ENCODE data around the gene IDI1.
"Not testable (repeated sequence)": the region's sequence is repeated elsewhere in the genome, so short reads cannot be mapped to it uniquely, and the experiment has no call there.

IDI1 gene

GRCh38 chr10:1068380-1069361 is 19.8 kb upstream of the IDI1 start:
- no peak overlapping the region for H3K4me3 ChIP-seq (ENCODE audit: low read length)

GRCh38 chr10:1066734-1067133 is 17.8 kb upstream of the IDI1 start:
- not testable (repeated sequence) for H3K36me3 ChIP-seq (replicated peaks; ENCODE audit: low read depth, low read length); H4K20me1 ChIP-seq (ENCODE audit: insufficient read depth, low read length); H3K4me1 ChIP-seq (ENCODE audit: low read length); H3K9me3 ChIP-seq (ENCODE audit: insufficient read depth, low read length); H2AFZ ChIP-seq (ENCODE audit: low read depth, low read length); H3K4me2 ChIP-seq (ENCODE audit: low read length); H3K27me3 ChIP-seq (ENCODE audit: low read depth, low read length); H3K4me3 ChIP-seq (ENCODE audit: low read length); H3K79me2 ChIP-seq (ENCODE audit: low read length); H3K9ac ChIP-seq (ENCODE audit: low read length); H3K27ac ChIP-seq (ENCODE audit: low read length)

More at GRCh38 chr10:1068380-1069361, 19.8 kb upstream of the IDI1 start:
- H3K4me2 ChIP-seq (ENCODE audit: low read length) = no peak overlapping the region
- H3K36me3 ChIP-seq (replicated peaks; ENCODE audit: low read depth, low read length) = no peaks in the 10 kb centered on the region
- no peaks in the 10 kb centered on the region for H3K9me3 ChIP-seq (ENCODE audit: insufficient read depth, low read length)
- no peaks in the 10 kb centered on the region for H3K27me3 ChIP-seq (ENCODE audit: low read depth, low read length)
- no peaks in the 10 kb centered on the region; the same call in 1 of the 2 replicates for H3K79me2 ChIP-seq (ENCODE audit: low read length)
- no peaks in the 10 kb centered on the region for H3K4me1 ChIP-seq (ENCODE audit: low read length)
- H4K20me1 ChIP-seq (ENCODE audit: insufficient read depth, low read length) = no peaks in the 10 kb centered on the region
- H2AFZ ChIP-seq (ENCODE audit: low read depth, low read length) = no peak overlapping the region
- TF ChIP-seq CTCF (IDR thresholded peaks at IDR 0.05; ENCODE audit: low read depth, low read length) (no peak), EZH2phosphoT487 (IDR thresholded peaks at IDR 0.05; ENCODE audit: low read depth) (no peak)
- no peak overlapping the region for H3K9ac ChIP-seq (ENCODE audit: low read length)
- no peak overlapping the region for H3K27ac ChIP-seq (ENCODE audit: low read length)

GRCh38 chr10:1064964-1065247 is 16.0 kb upstream of the IDI1 start:
- no peak overlapping the region for H3K4me3 ChIP-seq (ENCODE audit: low read length)
- H3K9ac ChIP-seq (ENCODE audit: low read length) = no peak overlapping the region
- TF ChIP-seq CTCF (IDR thresholded peaks at IDR 0.05; ENCODE audit: low read depth, low read length) (no peak), EZH2phosphoT487 (IDR thresholded peaks at IDR 0.05; ENCODE audit: low read depth) (no peak)
- H3K4me1 ChIP-seq (ENCODE audit: low read length) = peaks cover 7% of the 10 kb centered on the region
- H3K27ac ChIP-seq (ENCODE audit: low read length) = no peak overlapping the region
- H4K20me1 ChIP-seq (ENCODE audit: insufficient read depth, low read length) = peaks cover 9% of the 10 kb centered on the region; the same call in 1 of the 2 replicates
- H2AFZ ChIP-seq (ENCODE audit: low read depth, low read length) = no peak overlapping the region
- H3K27me3 ChIP-seq (ENCODE audit: low read depth, low read length) = no peaks in the 10 kb centered on the region
- no peaks in the 10 kb centered on the region for H3K36me3 ChIP-seq (replicated peaks; ENCODE audit: low read depth, low read length)
- no peaks in the 10 kb centered on the region for H3K9me3 ChIP-seq (ENCODE audit: insufficient read depth, low read length)
- no peak overlapping the region for H3K4me2 ChIP-seq (ENCODE audit: low read length)
- peaks cover 21% of the 10 kb centered on the region for H3K79me2 ChIP-seq (ENCODE audit: low read length)

- Histone ChIP-seq H3K36me3 (replicated peaks; ENCODE audit: low read depth, low read length) (peaks cover 5% of the 10 kb centered on the region), H3K79me2 (ENCODE audit: low read length) (peaks cover 36% of the 10 kb centered on the region), H3K4me3 (ENCODE audit: low read length) (no peak overlapping the region), H3K27me3 (ENCODE audit: low read depth, low read length) (no peaks in the 10 kb centered on the region), H2AFZ (ENCODE audit: low read depth, low read length) (no peak overlapping the region), H3K9me3 (ENCODE audit: insufficient read depth, low read length) (no peaks in the 10 kb centered on the region), H3K9ac (ENCODE audit: low read length) (no peak overlapping the region), H3K27ac (ENCODE audit: low read length) (no peak overlapping the region), H4K20me1 (ENCODE audit: insufficient read depth, low read length) (peaks cover 9% of the 10 kb centered on the region; the same call in 1 of the 2 replicates), H3K4me1 (ENCODE audit: low read length) (peaks cover 8% of the 10 kb centered on the region), H3K4me2 (ENCODE audit: low read length) (no peak overlapping the region)
- TF ChIP-seq EZH2phosphoT487 (IDR thresholded peaks at IDR 0.05; ENCODE audit: low read depth) (no peak), CTCF (IDR thresholded peaks at IDR 0.05; ENCODE audit: low read depth, low read length) (no peak)
These were observed 14.4 kb upstream of the IDI1 start for GRCh38 chr10:1063232-1063865.
